Measurements from ENCODE around the gene FHL3. TPM values are rescaled to one million over a fixed set of nuclear protein-coding genes. Genes with fewer than 3 reads are reported as not detected.

FHL3 gene
- total RNA-seq, 1 experiment from 2014 or later: 11.8 TPM

DNA sequence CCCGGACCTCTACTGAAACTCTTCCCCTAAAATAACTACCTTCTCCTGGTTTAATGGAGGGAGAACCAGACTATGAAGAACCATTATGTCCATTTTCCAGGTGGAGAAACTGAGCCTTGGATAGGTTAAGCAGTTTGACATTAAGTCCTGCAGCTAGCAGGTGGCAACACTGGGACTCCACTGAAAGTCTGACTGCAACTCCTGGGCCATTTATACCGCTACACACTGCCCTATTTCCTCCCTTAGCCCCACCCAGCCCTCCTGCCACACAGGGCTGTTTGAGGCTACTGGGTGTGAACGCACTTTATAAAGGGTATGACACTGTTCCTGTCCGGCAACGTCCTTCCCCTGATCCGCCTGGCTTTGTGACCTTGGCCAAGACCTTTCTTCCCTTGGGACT is 58.0 kb downstream of the FHL3 start:
- no peaks in the 10 kb centered on the region for H3K36me3 ChIP-seq (ENCODE audit: control insufficient read depth, insufficient read depth, low read length)
- POLR2A ChIA-PET: no interaction called here
- Mint-ChIP-seq H3K9me3 (ENCODE audit: unreplicated experiment) (no peaks in the 10 kb centered on the region), H3K27ac (ENCODE audit: unreplicated experiment) (peak overlapping the region; percentile 91), H3K27me3 (ENCODE audit: insufficient read depth, unreplicated experiment) (no peaks in the 10 kb centered on the region), H3K4me1 (ENCODE audit: low read depth, unreplicated experiment) (no peaks in the 10 kb centered on the region), H3K36me3 (ENCODE audit: insufficient read depth, unreplicated experiment) (peaks cover 5% of the 10 kb centered on the region), H3K4me3 (ENCODE audit: unreplicated experiment) (peak overlapping the region; percentile 99)
- no peak for DNase-seq
- H3K4me3 ChIP-seq (ENCODE audit: low read depth, low read length): no peak overlapping the region
- H3K4me1 ChIP-seq: peaks cover 5% of the 10 kb centered on the region; the same call in 1 of the 2 replicates
- no TSS peak for BruUV-seq (replicated peaks)
- intact Hi-C loops (cut with micrococcal nuclease; ENCODE audit: unreplicated experiment): no loop called here
- no peaks in the 10 kb centered on the region for H3K9me3 ChIP-seq
- CTCF ChIA-PET: no interaction called here
- no peaks in the 10 kb centered on the region for H3K27me3 ChIP-seq (replicated peaks; ENCODE audit: control insufficient read depth, insufficient read depth, low read length)
- TF ChIP-seq, protein P1, sequence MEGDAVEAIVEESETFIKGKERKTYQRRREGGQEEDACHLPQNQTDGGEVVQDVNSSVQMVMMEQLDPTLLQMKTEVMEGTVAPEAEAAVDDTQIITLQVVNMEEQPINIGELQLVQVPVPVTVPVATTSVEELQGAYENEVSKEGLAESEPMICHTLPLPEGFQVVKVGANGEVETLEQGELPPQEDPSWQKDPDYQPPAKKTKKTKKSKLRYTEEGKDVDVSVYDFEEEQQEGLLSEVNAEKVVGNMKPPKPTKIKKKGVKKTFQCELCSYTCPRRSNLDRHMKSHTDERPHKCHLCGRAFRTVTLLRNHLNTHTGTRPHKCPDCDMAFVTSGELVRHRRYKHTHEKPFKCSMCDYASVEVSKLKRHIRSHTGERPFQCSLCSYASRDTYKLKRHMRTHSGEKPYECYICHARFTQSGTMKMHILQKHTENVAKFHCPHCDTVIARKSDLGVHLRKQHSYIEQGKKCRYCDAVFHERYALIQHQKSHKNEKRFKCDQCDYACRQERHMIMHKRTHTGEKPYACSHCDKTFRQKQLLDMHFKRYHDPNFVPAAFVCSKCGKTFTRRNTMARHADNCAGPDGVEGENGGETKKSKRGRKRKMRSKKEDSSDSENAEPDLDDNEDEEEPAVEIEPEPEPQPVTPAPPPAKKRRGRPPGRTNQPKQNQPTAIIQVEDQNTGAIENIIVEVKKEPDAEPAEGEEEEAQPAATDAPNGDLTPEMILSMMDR (IDR thresholded peaks at IDR 0.05; ENCODE audit: insufficient read depth in 1 of 2, low read depth in 1 of 2, low read length in 1 of 2, severe bottlenecking in 1 of 2, unreplicated experiment in 1 of 2): no peak

Other genes with a start within 250 kb of the FHL3 start
- gene EPHA10, start 240.4 kb downstream of the FHL3 start, total RNA-seq (2022): 2.8 and 3.1 TPM in 2 replicates
- 24.8 and 25.9 TPM in 2 replicates for gene MANEAL, start 211.7 kb downstream of the FHL3 start, total RNA-seq (2022)
- 37.7 and 41.0 TPM in 2 replicates for gene C1orf122, start 197.7 kb downstream of the FHL3 start, total RNA-seq (2022)
- gene YRDC, start 197.3 kb downstream of the FHL3 start, total RNA-seq (2022): 10.3 and 10.7 TPM in 2 replicates
- 6.4 and 8.4 TPM in 2 replicates for gene MTF1, start 145.9 kb downstream of the FHL3 start, total RNA-seq (2022)
- gene INPP5B, start 58.5 kb downstream of the FHL3 start, total RNA-seq (2022): 15.8 and 18.8 TPM in 2 replicates
- 72.6 and 79.3 TPM in 2 replicates for gene SF3A3, start 15.5 kb downstream of the FHL3 start, total RNA-seq (2022)
- gene UTP11, start 7.2 kb upstream of the FHL3 start, total RNA-seq (2022): 29.1 and 33.2 TPM in 2 replicates
- gene POU3F1, start 41.3 kb upstream of the FHL3 start, total RNA-seq (2022): not detected in 2 replicates